Activated naive CD8-positive, alpha-beta T cell (primary cell): ENCODE data around the gene NUP88.
"Not testable (repeated sequence)": the region's sequence is repeated elsewhere in the genome, so short reads cannot be mapped to it uniquely, and the experiment has no call there.

Experiments
- H3K27ac Mint-ChIP-seq: one replicate; pipeline ENCODE4 v1.8.0; 2021; ENCODE audit warnings: mixed read lengths
- H3K27me3 Mint-ChIP-seq: one replicate; pipeline ENCODE4 v1.8.0; 2021; ENCODE audit warnings: mixed read lengths
- H3K36me3 Mint-ChIP-seq: one replicate; pipeline ENCODE4 v1.8.0; 2021; ENCODE audit warnings: mixed read lengths
- H3K4me1 Mint-ChIP-seq: one replicate; pipeline ENCODE4 v1.8.0; 2021; ENCODE audit warnings: low read depth, mixed read lengths
- H3K4me3 Mint-ChIP-seq: one replicate; pipeline ENCODE4 v1.8.0; 2021; ENCODE audit warnings: mild to moderate bottlenecking, mixed read lengths
- H3K9me3 Mint-ChIP-seq: one replicate; pipeline ENCODE4 v1.8.0; 2021; ENCODE audit warnings: low read depth, mixed read lengths

NUP88 gene

GRCh38 chr17:5419356-5419958 lies at the start of gene NUP88:
TSS of gene NUP88 (minus strand) at chr17:5419662. CDS start at chr17:5419650, 12 bp downstream.
- Mint-ChIP-seq H3K4me3 (peak within 1 kb of the TSS; percentile 100), H3K27me3 (no peaks in the 10 kb centered on the region)

GRCh38 chr17:5468075-5468473 lies 48.6 kb upstream of the NUP88 start:
- H3K27ac Mint-ChIP-seq, result peak overlapping the region; percentile 88
- H3K4me3 Mint-ChIP-seq, result peak overlapping the region; percentile 98
- no peaks in the 10 kb centered on the region for H3K27me3 Mint-ChIP-seq
- peaks cover 7% of the 10 kb centered on the region for H3K36me3 Mint-ChIP-seq
- H3K4me1 Mint-ChIP-seq, result peaks cover 44% of the 10 kb centered on the region
- no peaks in the 10 kb centered on the region for H3K9me3 Mint-ChIP-seq

More at GRCh38 chr17:5419356-5419958, at the start of gene NUP88:
- peak within 1 kb of the TSS; percentile 100 for H3K27ac Mint-ChIP-seq
- no peaks in the 10 kb centered on the region for H3K9me3 Mint-ChIP-seq
- H3K4me1 Mint-ChIP-seq, result peaks cover 44% of the 10 kb centered on the region
- H3K36me3 Mint-ChIP-seq, result peaks cover 7% of the 10 kb centered on the region

GRCh38 chr17:5467416-5467815 lies 48.0 kb upstream of the NUP88 start:
- no peaks in the 10 kb centered on the region for H3K27me3 Mint-ChIP-seq
- peaks cover 45% of the 10 kb centered on the region for H3K4me1 Mint-ChIP-seq
- H3K4me3 Mint-ChIP-seq, result peak overlapping the region; percentile 98
- no peaks in the 10 kb centered on the region for H3K9me3 Mint-ChIP-seq
- peak overlapping the region; percentile 88 for H3K27ac Mint-ChIP-seq
- peaks cover 7% of the 10 kb centered on the region for H3K36me3 Mint-ChIP-seq

DNA sequence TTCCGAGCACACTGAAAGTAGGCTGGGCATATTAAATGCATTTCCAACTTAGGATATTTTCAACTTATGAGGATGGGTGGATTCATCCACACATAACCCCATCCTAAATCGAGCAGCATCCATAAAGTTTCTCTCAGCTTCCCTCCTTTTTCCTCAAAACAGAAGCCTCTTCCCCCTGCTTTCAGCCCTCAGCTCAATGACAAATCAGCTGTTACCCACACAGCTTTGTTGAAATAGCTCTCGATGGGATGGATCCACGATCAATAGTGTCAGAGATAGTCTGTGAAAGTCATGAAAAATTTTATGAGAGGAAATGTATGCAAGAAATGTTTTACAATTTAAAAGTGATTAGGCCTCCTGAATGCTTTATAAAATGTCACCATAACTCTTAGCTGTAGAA lies 46.8 kb upstream of the NUP88 start:
- peak overlapping the region; percentile 98 for H3K4me3 Mint-ChIP-seq
- no peak overlapping the region for H3K27ac Mint-ChIP-seq
- no peaks in the 10 kb centered on the region for H3K9me3 Mint-ChIP-seq
- H3K36me3 Mint-ChIP-seq, result peaks cover 9% of the 10 kb centered on the region
- H3K27me3 Mint-ChIP-seq, result no peaks in the 10 kb centered on the region
- H3K4me1 Mint-ChIP-seq, result peaks cover 45% of the 10 kb centered on the region

- no peaks in the 10 kb centered on the region for H3K27me3 Mint-ChIP-seq
- H3K4me1 Mint-ChIP-seq, result peaks cover 43% of the 10 kb centered on the region
- no peaks in the 10 kb centered on the region for H3K9me3 Mint-ChIP-seq
- H3K36me3 Mint-ChIP-seq, result peaks cover 9% of the 10 kb centered on the region
- H3K27ac Mint-ChIP-seq, result no peak overlapping the region
- no peak overlapping the region for H3K4me3 Mint-ChIP-seq
These were observed 45.5 kb upstream of the NUP88 start for GRCh38 chr17:5464717-5465507.

DNA sequence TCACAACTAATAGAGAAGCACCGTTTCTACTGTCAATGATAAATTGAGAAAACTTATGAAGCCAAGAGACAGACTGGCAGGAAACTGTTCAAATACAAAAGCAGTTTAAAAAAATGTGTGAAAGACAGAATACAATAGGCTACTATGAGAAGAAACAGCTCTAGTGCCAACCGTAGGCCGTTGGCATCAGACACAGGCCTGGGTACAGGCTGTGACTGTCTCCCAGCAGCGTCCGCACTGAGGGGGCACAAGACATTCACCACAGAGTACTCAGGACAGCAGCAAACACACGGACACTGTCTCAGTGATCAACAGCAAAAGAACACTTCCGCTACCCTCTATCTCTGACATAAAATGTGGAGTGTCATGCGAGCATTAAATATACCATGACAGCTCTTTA lies 27.3 kb upstream of the NUP88 start:
- Mint-ChIP-seq H3K27me3 (no peaks in the 10 kb centered on the region), H3K27ac (no peak overlapping the region), H3K4me3 (no peak overlapping the region), H3K4me1 (no peaks in the 10 kb centered on the region), H3K9me3 (no peaks in the 10 kb centered on the region), H3K36me3 (peaks cover 9% of the 10 kb centered on the region)

DNA sequence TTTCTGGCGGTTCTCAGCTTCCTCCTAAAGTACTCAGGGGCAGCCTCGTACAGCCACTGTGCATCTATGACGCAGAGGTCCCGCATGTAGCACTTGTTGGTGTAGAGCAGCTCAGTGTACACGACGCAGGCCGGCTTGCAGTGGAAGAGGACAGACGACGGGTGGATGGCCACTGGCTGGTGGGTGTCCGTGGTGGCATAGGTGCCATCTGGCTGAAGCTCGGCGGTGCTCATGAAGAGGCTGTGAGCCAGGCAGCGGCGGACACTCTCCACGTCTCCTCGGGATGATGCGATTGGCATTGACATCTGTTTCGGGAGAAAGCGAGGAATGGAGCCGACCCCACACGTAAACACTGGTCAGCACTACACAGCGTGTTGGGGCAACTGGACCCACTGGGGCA lies 24.7 kb upstream of the NUP88 start:
- Mint-ChIP-seq H3K4me3 (no peak overlapping the region), H3K36me3 (peaks cover 5% of the 10 kb centered on the region), H3K27ac (no peak overlapping the region), H3K9me3 (no peaks in the 10 kb centered on the region), H3K4me1 (peaks cover 11% of the 10 kb centered on the region), H3K27me3 (no peaks in the 10 kb centered on the region)

DNA sequence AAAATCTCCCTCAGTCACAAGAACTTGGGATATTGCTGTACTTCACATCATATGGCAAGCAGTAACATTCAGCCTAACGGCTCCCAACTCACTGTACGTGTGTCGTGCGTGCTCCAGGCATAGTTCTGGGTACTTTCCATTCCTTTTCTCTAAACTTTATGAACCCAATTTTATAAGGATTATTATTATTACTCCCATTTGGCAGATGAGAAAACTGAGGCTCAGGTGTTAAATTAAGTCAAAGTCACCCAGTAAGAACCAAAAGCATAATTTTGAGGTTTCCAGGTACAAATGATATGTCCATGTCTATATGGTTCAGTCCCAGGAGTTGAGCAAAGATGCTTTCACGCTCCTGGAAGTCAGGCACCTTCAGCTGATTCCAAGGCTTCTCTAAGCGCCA lies 24.3 kb upstream of the NUP88 start:
- Mint-ChIP-seq H3K27ac (no peak overlapping the region), H3K4me1 (peaks cover 12% of the 10 kb centered on the region), H3K9me3 (no peaks in the 10 kb centered on the region), H3K36me3 (peaks cover 5% of the 10 kb centered on the region), H3K27me3 (no peaks in the 10 kb centered on the region), H3K4me3 (no peak overlapping the region)

DNA sequence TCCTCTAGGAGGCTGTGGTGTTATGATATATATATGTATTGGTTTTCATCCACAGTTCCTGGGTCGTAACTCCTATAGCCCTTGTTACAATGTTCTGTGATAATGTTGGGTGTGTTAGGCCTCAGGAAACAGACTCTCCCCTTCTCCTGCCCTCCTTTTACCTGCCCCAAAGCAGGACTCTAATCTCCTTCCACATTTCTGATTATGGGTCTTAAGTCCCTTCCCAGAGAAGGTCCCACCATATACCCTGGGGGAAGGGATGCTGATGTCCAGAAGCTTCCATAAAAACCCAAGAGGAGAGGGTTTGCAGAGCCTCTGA lies 19.9 kb upstream of the NUP88 start:
- H3K36me3 Mint-ChIP-seq, result peaks cover 12% of the 10 kb centered on the region
- H3K4me1 Mint-ChIP-seq, result peaks cover 42% of the 10 kb centered on the region
- H3K4me3 Mint-ChIP-seq, result peak overlapping the region; percentile 95
- no peaks in the 10 kb centered on the region for H3K9me3 Mint-ChIP-seq
- peak overlapping the region; percentile 87 for H3K27ac Mint-ChIP-seq
- H3K27me3 Mint-ChIP-seq, result no peaks in the 10 kb centered on the region

DNA sequence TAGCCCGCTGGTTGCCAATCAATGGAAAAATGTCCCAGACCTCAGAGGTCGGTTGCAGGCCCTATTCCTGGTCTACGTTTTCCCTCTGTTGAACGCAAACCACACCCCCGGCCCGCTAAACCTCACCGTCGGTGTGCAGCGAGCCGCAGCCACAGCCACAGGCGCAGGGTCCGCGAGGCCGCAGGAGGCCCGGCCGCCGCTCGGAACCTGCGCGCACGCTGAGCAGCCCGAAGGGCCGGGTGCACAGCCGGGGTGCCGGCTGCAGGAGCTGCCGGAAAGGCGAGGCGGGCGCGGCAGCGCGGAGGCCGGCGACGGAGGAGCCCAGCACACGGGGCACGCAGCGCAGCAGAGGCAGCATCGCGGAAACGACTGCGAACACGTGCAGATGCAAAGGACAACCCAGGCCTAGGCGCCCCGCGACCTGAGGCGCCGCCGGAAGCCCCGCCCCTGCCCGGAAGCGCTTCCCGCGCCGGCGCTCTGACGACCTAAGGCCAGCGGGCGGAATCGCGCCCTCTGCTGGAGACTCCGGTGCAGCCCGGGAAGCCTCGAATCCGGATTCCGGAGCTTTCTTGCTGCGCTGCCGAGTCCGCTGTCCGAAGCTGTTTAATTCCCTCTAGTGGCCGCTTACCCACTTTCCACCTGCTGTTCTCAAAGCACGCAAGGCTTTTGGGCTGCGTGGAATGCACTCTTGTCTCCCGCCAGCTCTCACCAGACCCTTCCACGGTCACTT lies 19.4 kb upstream of the NUP88 start, which contains the start of gene C1QBP:
Gene C1QBP, minus strand, starts transcription at position 440 of the 730 bp plus-strand sequence. Its CDS starts 82 bp downstream, at position 358.
- Mint-ChIP-seq H3K4me1 (peaks cover 43% of the 10 kb centered on the region), H3K27me3 (no peaks in the 10 kb centered on the region), H3K4me3 (peak within 1 kb of the TSS; percentile 95), H3K27ac (peak within 1 kb of the TSS; percentile 93), H3K9me3 (no peaks in the 10 kb centered on the region), H3K36me3 (peaks cover 12% of the 10 kb centered on the region)

GRCh38 chr17:5437721-5438317 lies 18.4 kb upstream of the NUP88 start:
- Mint-ChIP-seq H3K27me3 (no peaks in the 10 kb centered on the region), H3K36me3 (peaks cover 16% of the 10 kb centered on the region), H3K4me1 (peaks cover 46% of the 10 kb centered on the region), H3K27ac (peak overlapping the region; percentile 93), H3K9me3 (no peaks in the 10 kb centered on the region), H3K4me3 (peak overlapping the region; percentile 95)

DNA sequence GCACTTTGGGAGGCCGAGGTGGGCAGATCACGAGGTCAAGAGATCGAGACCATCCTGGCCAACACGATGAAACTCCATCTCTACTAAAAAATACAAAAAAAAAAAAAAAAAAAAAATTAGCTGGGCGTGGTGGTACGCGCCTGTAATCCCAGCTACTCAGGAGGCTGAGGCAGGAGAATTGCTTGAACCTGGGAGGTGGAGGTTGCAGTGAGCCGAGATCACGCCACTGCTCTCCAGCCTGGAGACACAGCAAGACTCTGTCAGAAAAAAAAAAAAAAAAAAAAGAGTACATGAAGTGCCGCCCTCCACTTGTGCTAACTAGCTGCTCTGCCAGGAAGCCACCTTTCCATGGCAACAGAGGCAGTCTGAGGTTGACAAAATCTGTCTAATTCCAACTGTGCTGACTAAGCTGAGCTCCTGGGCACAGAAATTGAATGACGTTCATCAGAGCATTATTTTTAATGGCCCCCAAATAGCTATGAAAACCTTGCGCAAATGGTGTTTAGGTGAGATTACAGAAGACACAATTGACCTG lies 16.4 kb upstream of the NUP88 start:
- Mint-ChIP-seq H3K4me3 (peak overlapping the region; percentile 95), H3K36me3 (peaks cover 16% of the 10 kb centered on the region)

DNA sequence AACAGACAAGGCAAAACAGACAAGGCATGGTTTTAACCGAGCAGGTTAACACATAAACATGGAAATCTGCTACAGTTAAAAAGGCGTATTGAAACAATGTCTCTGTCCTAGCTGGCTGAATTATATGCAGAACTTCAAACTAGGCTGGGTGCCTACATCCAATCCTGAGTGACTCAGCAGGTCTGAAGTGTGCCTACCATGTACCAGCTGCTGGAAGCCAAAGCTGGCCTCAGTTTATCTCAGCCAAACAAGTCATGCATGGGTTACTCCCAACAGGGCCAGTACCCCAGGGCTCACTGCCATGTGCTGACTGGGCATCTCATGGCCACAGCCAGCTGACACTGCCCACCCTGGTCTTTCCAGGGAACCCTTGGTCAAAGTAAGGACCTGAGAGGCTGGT lies 15.5 kb upstream of the NUP88 start:
- Mint-ChIP-seq H3K9me3 (no peaks in the 10 kb centered on the region), H3K27me3 (no peaks in the 10 kb centered on the region), H3K4me1 (peaks cover 46% of the 10 kb centered on the region), H3K4me3 (peak overlapping the region; percentile 46), H3K36me3 (peaks cover 16% of the 10 kb centered on the region), H3K27ac (peak overlapping the region; percentile 58)

More for the DNA sequence above, 16.4 kb upstream of the NUP88 start:
- Mint-ChIP-seq H3K27ac (peak overlapping the region; percentile 93), H3K4me1 (peaks cover 46% of the 10 kb centered on the region)
- not testable (repeated sequence) for H3K9me3 Mint-ChIP-seq, H3K27me3 Mint-ChIP-seq

GRCh38 chr17:5431949-5432556 lies 12.6 kb upstream of the NUP88 start:
- no peaks in the 10 kb centered on the region for H3K9me3 Mint-ChIP-seq
- H3K4me3 Mint-ChIP-seq, result no peak overlapping the region
- H3K36me3 Mint-ChIP-seq, result peaks cover 11% of the 10 kb centered on the region
- H3K4me1 Mint-ChIP-seq, result peaks cover 25% of the 10 kb centered on the region
- H3K27me3 Mint-ChIP-seq, result no peaks in the 10 kb centered on the region
- peak overlapping the region; percentile 46 for H3K27ac Mint-ChIP-seq
